Activated T-cell treated with anti-CD3 and anti-CD28 coated beads for 4 hours (primary cell): Measurements from ENCODE around the gene TAMM41.
"Not testable (repeated sequence)": the region's sequence is repeated elsewhere in the genome, so short reads cannot be mapped to it uniquely, and the experiment has no call there.

Experiments
- DNase-seq: peaks from one replicate; pipeline ENCODE4 v3.0.0-alpha.2; 2020

Gene TAMM41

GRCh38 chr3:11810276-11810675 lies 36.4 kb downstream of the TAMM41 start:
- DNase-seq, result no peak

DNA sequence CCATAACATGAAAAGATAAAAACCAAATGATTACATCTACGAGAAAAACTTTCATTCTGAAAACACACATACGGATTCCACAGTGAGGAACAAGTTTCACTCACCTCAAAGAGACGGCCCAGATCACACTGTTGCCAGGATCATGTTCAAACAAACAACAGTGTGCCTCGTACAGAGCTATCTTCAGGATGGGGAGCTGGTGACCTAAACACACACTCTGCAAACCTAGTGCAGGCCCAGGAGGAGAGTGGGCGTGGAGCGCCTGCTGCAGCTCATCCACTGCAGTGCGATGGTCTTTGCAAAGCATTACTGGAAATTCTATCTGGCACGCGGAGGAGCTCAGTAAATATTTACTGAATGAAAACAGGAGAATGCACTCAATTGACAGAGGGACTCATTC lies 38.5 kb downstream of the TAMM41 start:
- DNase-seq, result no peak

DNA sequence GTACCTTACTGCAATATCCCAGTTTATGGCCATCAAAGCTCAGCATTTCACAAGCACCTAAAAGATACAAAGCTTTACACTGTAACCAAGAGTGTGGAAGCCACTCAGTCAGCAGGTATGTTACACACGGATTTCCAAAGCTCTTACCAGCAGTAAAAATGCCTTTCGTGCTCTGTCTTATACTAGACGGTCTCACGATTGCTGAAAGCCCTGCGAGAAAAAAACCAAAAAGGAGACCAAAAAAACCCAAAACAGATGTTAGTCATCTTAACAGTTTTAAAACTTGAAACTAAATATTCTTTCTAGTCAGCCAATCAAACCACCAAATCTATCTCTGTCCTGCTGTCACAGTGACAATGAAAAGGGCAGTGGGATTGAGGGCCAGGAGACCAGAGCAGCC lies 39.0 kb downstream of the TAMM41 start:
- no peak for DNase-seq

DNA sequence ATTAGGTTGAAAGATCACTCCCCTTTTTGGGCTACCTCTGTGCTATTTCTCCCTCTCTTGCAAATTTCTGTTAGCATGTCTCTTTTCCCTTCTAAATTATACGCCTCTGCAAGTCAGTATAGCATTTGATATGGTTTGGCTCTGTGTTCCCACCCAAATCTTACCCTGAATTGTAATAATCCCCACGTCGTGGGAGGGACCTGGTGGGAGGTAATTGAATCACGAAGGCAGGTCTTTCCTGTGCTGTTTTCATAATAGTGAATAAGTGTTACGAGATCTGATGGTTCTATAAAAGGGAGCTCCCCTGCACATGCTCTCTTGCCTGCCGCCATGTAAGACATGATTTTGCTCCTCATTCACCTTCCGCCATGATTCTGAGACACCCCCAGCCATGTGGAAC lies 41.0 kb downstream of the TAMM41 start:
- no peak for DNase-seq

GRCh38 chr3:11803977-11804892 lies 42.5 kb downstream of the TAMM41 start:
- peak; percentile 11 for DNase-seq

DNA sequence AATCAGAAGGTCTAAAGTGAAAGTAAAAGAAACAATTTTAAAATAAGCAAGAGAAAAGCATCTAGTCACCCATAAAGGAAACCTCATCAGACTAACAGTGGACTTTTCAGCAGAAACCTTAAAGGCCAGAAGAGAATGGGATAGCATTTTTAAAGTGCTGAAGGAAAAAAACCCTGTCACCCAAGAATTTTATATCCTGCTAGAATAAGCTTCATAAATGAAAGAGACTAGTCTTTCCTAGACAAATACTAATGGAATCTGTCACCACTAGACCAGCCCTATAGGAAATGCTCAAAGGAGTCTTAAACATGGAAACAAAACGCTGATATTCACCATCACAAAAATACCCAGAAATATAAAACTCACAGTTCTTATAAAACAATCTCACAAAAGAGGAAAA lies 46.9 kb downstream of the TAMM41 start:
- DNase-seq, result no peak

GRCh38 chr3:11794927-11795326 lies 51.8 kb downstream of the TAMM41 start:
- no peak for DNase-seq

DNA sequence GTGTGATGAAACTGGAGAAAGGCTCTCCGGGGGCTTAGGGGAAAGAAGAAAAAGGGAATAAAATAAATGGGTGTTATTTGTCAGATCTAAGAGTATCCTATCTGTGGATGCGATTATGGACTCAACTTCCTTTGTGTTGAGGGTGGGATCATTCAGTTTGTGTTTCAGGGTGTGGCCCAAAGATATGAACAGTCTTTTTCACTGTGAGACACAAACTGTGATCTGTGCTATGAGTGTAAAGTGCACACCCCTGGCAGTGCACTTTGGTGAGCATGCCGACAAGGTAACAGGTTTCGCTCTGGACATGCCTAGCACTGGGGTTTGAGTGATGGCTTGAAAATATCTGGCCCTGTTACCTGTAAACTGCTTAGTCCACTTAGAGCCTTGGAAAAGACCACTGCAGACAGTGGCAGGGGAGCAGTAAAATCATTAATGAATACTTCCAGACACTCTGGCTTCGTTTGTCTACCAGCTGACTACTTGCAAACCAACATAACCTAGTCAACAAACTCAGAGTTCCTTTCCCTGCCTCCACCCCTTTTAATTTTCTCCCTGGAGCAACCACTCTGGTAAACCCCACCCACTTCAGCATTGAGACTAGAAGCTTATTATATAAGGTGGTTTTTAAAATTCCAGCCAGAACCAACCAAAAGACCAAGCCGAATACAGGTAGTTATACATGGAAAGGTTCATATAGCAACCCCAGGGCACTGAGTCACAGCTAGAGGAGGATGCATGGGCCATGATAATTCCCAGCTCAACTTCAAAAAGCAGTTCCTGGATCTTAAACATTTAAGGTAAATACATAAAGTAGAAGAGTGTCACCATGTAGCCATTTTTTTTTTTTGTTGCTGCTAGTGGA lies 55.1 kb downstream of the TAMM41 start:
- DNase-seq, result no peak

DNA sequence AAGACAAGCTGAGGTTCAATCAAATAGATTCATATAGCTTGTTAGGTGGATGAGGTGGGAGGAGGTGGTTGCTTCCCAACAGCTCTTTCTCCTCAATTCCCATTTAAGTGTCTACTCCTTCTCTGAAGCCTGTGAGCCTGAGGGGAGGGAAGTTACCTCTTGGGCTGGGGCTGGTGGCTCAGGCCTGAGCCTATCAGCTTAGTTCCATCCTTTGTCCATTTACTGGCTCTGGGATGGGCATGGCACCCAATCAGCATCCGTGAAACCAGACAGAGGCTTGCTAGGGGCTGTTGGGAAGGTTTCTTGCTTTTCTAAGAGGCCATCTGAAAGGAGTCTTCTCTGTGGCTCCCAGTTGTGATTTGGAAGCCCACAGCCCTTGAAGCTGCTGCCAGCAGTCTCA lies 57.3 kb downstream of the TAMM41 start:
- DNase-seq, result no peak

DNA sequence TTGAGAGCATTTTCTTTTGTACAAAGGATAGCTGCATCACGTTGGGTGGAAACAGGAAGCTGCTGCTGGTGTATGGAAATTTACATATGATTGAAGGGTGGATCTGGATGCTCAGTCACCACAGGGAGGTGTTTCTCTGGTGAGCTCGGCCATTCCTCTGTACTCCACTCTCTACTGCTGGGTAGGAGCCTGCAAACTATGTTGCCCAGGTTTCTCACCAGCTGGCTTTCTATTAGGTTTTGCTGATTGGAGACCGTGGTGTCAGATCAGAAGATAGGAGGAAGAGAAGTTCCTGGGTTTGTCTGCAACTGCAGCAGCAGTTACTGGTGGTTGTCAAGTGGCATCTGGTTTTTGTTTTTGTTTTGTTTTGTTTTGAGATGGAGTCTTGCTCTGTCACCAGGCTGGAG lies 61.7 kb downstream of the TAMM41 start:
- no peak for DNase-seq

DNA sequence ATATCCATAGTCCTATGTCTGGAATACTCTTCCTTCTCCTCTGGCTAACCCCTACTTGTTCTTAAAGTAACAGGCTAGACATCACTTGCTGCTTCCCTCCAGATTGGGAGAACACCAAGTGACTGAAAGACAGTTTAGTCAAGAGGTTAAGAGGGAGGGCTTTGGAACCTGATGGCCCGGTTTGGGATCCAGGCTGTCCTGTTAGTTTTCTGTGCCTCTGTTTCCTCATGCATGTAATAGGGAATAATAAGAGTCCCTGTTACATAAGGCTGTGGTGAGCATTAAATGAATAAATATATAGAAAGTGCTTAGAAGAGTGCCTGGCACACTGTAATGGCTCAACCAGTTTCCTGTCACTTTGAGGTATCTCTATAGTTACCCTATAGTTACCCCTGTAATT lies 66.3 kb downstream of the TAMM41 start:
- no peak for DNase-seq

- no peak for DNase-seq
These were observed 67.1 kb downstream of the TAMM41 start for GRCh38 chr3:11779626-11780025.

- no peak for DNase-seq
These were observed 68.4 kb downstream of the TAMM41 start for GRCh38 chr3:11778248-11778647.

DNA sequence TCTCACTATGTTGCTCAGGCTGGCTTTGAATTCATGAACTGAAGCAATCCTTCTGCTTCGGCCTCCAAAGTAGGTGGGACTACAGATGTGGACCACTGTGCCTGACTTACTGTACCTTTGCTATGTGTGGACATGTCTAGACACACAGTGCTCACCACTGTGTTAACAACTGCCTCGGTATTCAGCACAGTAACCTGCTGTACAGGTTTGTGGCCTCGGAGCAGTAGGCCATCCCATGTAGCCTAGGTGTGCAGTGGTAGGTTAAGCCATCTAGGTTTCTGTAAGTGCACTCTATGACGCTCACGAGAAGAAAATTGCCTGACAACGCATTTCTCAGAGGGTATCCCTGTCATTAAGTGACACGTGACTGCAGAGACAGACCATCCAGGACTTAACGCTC lies 70.3 kb downstream of the TAMM41 start:
- DNase-seq, result no peak

GRCh38 chr3:11775493-11775892 lies 71.2 kb downstream of the TAMM41 start:
- no peak for DNase-seq

DNA sequence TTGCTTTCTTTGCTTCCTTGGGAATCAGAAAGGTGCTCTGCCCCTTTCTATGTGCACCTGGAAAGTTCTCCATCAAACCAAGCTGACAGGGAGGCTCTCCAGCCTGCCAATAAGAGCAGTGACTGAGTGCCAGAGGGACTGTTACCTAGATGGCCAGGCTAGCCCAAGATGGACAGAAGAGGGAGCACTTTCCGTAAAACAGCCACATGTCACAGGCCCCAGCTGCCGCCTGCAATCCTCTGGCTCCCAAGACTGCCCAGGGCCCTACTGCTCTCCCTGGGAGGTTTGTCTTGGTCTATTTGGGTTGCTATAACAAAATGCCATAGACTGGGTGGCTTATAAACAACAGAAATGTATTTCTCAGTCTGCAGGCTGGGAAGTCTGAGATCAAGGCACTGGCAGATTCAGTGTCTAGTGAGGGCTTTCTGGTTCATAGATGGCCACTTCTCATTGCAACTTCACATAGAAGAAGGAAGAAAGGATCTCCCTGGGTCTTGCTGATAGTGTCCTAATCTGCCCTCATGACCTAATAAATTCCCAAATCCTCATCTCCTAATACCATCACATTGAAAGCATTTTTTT lies 72.3 kb downstream of the TAMM41 start:
- no peak for DNase-seq

GRCh38 chr3:11771931-11772330 lies 74.8 kb downstream of the TAMM41 start:
- not testable (repeated sequence) for DNase-seq

DNA sequence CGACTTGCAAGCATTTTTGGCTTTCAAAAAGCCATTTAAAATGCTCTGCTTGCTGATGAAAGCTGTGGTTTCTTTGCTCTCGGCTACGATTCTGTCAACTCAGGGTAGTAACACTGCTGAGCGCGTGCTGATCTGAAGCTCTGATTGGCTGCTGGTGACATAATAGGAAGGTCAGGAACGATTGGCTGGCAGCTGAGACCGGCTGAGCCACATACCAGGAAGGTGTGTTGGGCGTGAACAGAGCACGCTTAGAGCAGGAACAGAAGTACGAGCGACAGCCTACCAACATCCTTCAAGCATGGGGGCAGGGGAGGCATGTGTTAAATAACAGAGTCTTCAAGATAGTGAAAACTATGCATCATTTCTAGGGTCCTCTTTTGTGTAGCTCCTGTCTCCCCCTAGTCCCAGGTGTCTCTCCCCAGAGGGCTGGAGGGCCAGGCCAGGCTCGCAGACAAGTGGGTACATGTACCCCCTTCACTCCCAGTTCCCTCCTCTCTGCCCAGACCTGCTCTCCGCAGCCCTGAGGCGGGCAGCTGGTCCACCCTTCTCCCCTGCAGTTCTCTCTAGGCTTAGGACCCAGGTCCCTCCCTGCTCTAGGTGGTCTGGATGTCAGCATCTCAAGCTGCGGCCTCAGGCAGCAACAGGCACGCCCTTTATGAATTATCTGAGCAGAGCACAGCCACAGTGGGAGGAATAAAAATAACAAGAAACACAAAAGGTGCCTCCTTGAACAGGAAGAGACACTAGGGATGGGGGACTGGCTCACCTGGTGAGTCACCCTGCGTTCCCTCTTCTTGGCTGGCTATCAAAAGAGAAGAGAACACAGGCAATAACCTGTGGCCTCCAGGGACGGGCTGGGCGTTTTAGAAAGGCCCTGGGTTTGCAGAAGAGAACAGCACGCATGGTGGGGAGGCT lies 76.0 kb downstream of the TAMM41 start:
- peak; percentile 56 for DNase-seq

GRCh38 chr3:11769704-11770476 lies 76.8 kb downstream of the TAMM41 start:
- no peak for DNase-seq

GRCh38 chr3:11768604-11769003 lies 78.1 kb downstream of the TAMM41 start:
- DNase-seq, result no peak

DNA sequence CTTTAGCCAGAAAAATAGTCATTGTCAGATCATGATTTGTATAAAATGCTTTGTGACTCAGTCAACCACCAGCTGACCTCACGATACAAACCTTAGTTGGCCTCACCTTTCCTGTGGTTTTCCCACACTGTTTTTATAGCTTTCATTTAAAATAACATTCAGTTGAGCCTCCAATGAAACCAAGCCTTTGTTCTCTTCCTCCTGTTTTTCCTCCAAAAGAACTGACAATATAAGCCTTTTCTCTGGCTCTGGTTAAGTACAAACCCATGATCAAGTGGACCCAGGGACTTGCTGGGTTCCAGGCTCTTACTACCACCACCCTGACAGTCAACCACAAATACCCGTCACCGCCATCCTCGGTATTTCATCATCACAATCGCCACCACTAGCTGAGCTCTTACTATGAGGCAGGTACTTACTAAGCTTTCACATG lies 81.7 kb downstream of the TAMM41 start:
- no peak for DNase-seq

- DNase-seq, result no peak
These were observed 86.7 kb downstream of the TAMM41 start for GRCh38 chr3:11759996-11760395.
